Measurements from ENCODE around the gene OR6V1.

- no peak for TF ChIP-seq TEAD4 (CRISPR knock-in tag; IDR thresholded peaks at IDR 0.05)
- TF ChIP-seq CTCF (IDR thresholded peaks at IDR 0.05), result no peak
- no peak for TF ChIP-seq USF2 (CRISPR knock-in tag; IDR thresholded peaks at IDR 0.05)
- TF ChIP-seq MAX (CRISPR knock-in tag; IDR thresholded peaks at IDR 0.05), result no peak
- TF ChIP-seq TCF7 (CRISPR knock-in tag; IDR thresholded peaks at IDR 0.05; ENCODE audit: low read depth), result no peak
- no peak for TF ChIP-seq ESRRA (CRISPR knock-in tag; IDR thresholded peaks at IDR 0.05; ENCODE audit: borderline replicate concordance)
- no peak for TF ChIP-seq FOXJ3 (CRISPR knock-in tag; IDR thresholded peaks at IDR 0.05; ENCODE audit: borderline replicate concordance)
- no peak for TF ChIP-seq ETV6 (CRISPR knock-in tag; IDR thresholded peaks at IDR 0.05)
- no peak for TF ChIP-seq E2F4 (CRISPR knock-in tag; IDR thresholded peaks at IDR 0.05; ENCODE audit: borderline replicate concordance, low read depth)
These were observed 11.9 kb upstream of the OR6V1 start for GRCh38 chr7:143040209-143040715.
